ENCODE measurements around the gene GALR1. TPM values are rescaled to one million over a fixed set of nuclear protein-coding genes. Genes with fewer than 3 reads are reported as not detected.

Gene GALR1
- total RNA-seq, 1 donor from 2014 or later: not detected

GRCh38 chr18:77321823-77322805, 72.5 kb downstream of the GALR1 start:
- H3K9me3 ChIP-seq: no peaks in the 10 kb centered on the region
- no peak overlapping the region for H3K27ac ChIP-seq
- peaks cover 16% of the 10 kb centered on the region for H3K27me3 ChIP-seq (ENCODE audit: low read depth)
- no peak overlapping the region for H3K4me3 ChIP-seq
- H3K4me1 ChIP-seq: no peaks in the 10 kb centered on the region
- intact Hi-C loops (cut with DNase I): no loop called here
- TF ChIP-seq, protein P1, sequence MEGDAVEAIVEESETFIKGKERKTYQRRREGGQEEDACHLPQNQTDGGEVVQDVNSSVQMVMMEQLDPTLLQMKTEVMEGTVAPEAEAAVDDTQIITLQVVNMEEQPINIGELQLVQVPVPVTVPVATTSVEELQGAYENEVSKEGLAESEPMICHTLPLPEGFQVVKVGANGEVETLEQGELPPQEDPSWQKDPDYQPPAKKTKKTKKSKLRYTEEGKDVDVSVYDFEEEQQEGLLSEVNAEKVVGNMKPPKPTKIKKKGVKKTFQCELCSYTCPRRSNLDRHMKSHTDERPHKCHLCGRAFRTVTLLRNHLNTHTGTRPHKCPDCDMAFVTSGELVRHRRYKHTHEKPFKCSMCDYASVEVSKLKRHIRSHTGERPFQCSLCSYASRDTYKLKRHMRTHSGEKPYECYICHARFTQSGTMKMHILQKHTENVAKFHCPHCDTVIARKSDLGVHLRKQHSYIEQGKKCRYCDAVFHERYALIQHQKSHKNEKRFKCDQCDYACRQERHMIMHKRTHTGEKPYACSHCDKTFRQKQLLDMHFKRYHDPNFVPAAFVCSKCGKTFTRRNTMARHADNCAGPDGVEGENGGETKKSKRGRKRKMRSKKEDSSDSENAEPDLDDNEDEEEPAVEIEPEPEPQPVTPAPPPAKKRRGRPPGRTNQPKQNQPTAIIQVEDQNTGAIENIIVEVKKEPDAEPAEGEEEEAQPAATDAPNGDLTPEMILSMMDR (IDR thresholded peaks at IDR 0.05): no peak
- ATAC-seq (no peak), DNase-seq (no peak)
- H3K36me3 ChIP-seq: no peaks in the 10 kb centered on the region

DNA sequence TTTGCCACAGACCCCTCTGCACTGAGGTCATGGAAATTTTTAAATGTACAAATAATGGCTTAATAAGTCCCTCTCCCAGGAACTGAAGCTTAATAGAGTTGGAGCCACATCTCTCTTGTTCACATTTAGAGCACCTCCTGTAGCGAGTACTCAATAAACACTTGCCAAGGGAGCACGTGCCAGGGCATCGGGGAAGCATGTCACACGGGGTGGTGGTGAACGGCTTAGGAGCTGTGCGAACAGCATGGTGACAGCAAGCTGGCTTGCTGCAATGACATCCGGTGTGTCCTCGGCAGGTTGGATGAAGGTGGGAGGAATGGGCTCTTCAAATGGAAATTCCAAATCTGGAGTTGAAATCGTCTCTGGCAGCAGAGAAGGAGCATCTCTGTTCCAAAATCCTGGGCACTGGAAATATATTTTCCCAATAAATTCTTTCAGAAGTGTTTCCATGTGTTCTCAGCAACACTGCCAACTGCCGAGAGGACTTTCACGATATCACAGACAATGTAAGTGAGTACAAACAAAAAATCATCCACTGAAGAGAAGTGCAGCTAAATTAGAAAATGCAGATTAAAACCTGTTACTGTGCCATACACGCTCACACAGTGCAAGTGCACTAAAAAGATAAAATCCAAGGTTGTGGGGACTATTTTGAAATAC, 74.1 kb downstream of the GALR1 start:
- H3K9me3 ChIP-seq: no peaks in the 10 kb centered on the region
- no peaks in the 10 kb centered on the region for H3K4me1 ChIP-seq
- no peak overlapping the region for H3K27ac ChIP-seq
- TF ChIP-seq, protein P1 (IDR thresholded peaks at IDR 0.05): no peak
- DNase-seq (no peak), ATAC-seq (no peak)
- intact Hi-C loops (cut with DNase I): no loop called here
- no peak overlapping the region for H3K4me3 ChIP-seq
- H3K36me3 ChIP-seq: no peaks in the 10 kb centered on the region
- peaks cover 16% of the 10 kb centered on the region for H3K27me3 ChIP-seq (ENCODE audit: low read depth)

Other genes with a start within 250 kb of the GALR1 start
- 90.6 TPM for gene MBP, start 117.1 kb upstream of the GALR1 start, total RNA-seq